GM12878 (cell line): ENCODE results near the gene SMPX. TPM values are rescaled to one million over a fixed set of nuclear protein-coding genes. Genes with fewer than 3 reads are reported as not detected.

Source experiments
- ATAC-seq: fragments of 200-7000 bp; cut with Tn5 transposase; 3 replicates; pipeline ENCODE4 v1.9.1; 2020; ENCODE audit warnings: mild to moderate bottlenecking, moderate library complexity
- BruUV-seq: library from RNA; stranded (reverse); fragments of 400-500 nt; replicated peaks from 2 replicates; lab custom pipeline; 2021; lab: Mats Ljungman, UMichigan
- CTCF ChIA-PET: fragments of 300-600 bp; sonication (Branson Sonifier 250); formaldehyde crosslinking; extraction: SDS; loops from one replicate; lab custom pipeline; 2021; ENCODE audit warnings: inconsistent platforms; lab: Yijun Ruan, JAX
- POLR2A ChIA-PET: fragments of 350-600 bp; formaldehyde crosslinking; extraction: SDS; loops from one replicate; lab custom pipeline; 2021; ENCODE audit warnings: inconsistent platforms; lab: Charles Lee
- RAD21 ChIA-PET: fragments of 300-600 bp; sonication (Branson Sonifier 250); formaldehyde crosslinking; loops from one replicate; lab custom pipeline; 2023; ENCODE audit warnings: antibody characterized with exemption; ENCODE audit not compliant: unreplicated experiment; lab: Charles Lee
- SMC1A ChIA-PET: fragments of 300-600 bp; sonication (Branson Sonifier 250); formaldehyde crosslinking; loops from one replicate; lab custom pipeline; 2023; ENCODE audit not compliant: unreplicated experiment, uncharacterized antibody; lab: Charles Lee
- DNase-seq: peaks from one replicate; pipeline ENCODE4 v3.0.0-alpha.2; 2011; ENCODE audit warnings: low read depth, low spot score
- FAIRE-seq: peaks from 3 replicates; lab custom pipeline; 2011; peaks lifted over from hg19 to GRCh38; lab: Jason Lieb, UNC
- H2AFZ ChIP-seq: 2 replicates; pipeline ENCODE4 v1.6.0; 2011; ENCODE audit warnings: low read depth, low read length, control low read depth; ENCODE audit not compliant: control insufficient read depth
- H3K27ac ChIP-seq: 2 replicates; pipeline ENCODE4 v1.5.1; 2011; ENCODE audit warnings: control low read depth; ENCODE audit not compliant: control insufficient read depth, insufficient read depth
- H3K27me3 ChIP-seq, 2 experiments: replicated peaks in 1 of 2; 2 replicates each; pipeline versions ENCODE4 v1.6.0 to v1.6.1; 2011; ENCODE audit warnings: low read length in 1 of 2; ENCODE audit not compliant: control insufficient read depth in 2 of 2, insufficient read depth in 2 of 2
- H3K36me3 ChIP-seq, 2 experiments: 2 replicates each; pipeline ENCODE4 v1.5.1; 2011; ENCODE audit warnings: low read length in 1 of 2; ENCODE audit not compliant: control insufficient read depth in 2 of 2, insufficient read depth in 2 of 2
- H3K4me1 ChIP-seq: 2 replicates; pipeline ENCODE4 v1.6.1; 2011; ENCODE audit warnings: mild to moderate bottlenecking, low read length, moderate library complexity, mixed read lengths; ENCODE audit not compliant: control insufficient read depth, insufficient read depth
- H3K4me2 ChIP-seq: 2 replicates; pipeline ENCODE4 v1.6.0; 2011; ENCODE audit warnings: control low read depth; ENCODE audit not compliant: control insufficient read depth, insufficient read depth
- H3K4me3 ChIP-seq: fragments of 200-600 bp; sonication (generic); 2 replicates; pipeline ENCODE4 v1.5.1; 2016
- H3K79me2 ChIP-seq: 2 replicates; pipeline ENCODE4 v1.6.0; 2011; ENCODE audit warnings: low read length; ENCODE audit not compliant: control insufficient read depth, insufficient read depth
- H3K9ac ChIP-seq: 2 replicates; pipeline ENCODE4 v1.8.0; 2011; ENCODE audit warnings: low read length, control low read depth, mixed read lengths; ENCODE audit not compliant: control insufficient read depth, insufficient read depth
- H3K9me3 ChIP-seq: replicated peaks from 3 replicates; pipeline ENCODE4 v1.5.1; 2011; ENCODE audit warnings: mild to moderate bottlenecking, low read length; ENCODE audit not compliant: control insufficient read depth, insufficient read depth
- H4K20me1 ChIP-seq: 2 replicates; pipeline ENCODE4 v1.6.0; 2011; ENCODE audit not compliant: control insufficient read depth, insufficient read depth
- ATF2 ChIP-seq: IDR thresholded peaks from 2 replicates; pipeline ENCODE4 v1.6.1; 2012; ENCODE audit warnings: low read length, inconsistent platforms
- ATF3 ChIP-seq: IDR thresholded peaks from 2 replicates; pipeline ENCODE4 v1.6.1; 2011; ENCODE audit warnings: low read depth, mild to moderate bottlenecking, low read length, moderate library complexity, borderline replicate concordance; ENCODE audit errors: extremely low read depth
- EP300 ChIP-seq, 2 experiments: fragments of 150-350 bp in 1 of 2; IDR thresholded peaks; 2 replicates each; pipeline ENCODE4 v1.6.1; 2011 to 2012; ENCODE audit warnings: low read depth in 2 of 2, low read length in 2 of 2, borderline replicate concordance in 1 of 2, improper control_type of control experiment in 1 of 2, inconsistent platforms in 1 of 2; ENCODE audit not compliant: control insufficient read depth in 1 of 2
- HSF1 ChIP-seq: fragments of 150-350 bp; IDR thresholded peaks from 2 replicates; pipeline ENCODE4 v1.6.1; 2014; ENCODE audit warnings: mild to moderate bottlenecking, low read depth, low read length
- IRF5 ChIP-seq: fragments of 450-650 bp; IDR thresholded peaks from 2 replicates; pipeline ENCODE4 v1.6.1; 2017; ENCODE audit warnings: borderline replicate concordance
- NBN ChIP-seq: fragments of 450-650 bp; IDR thresholded peaks from 2 replicates; pipeline ENCODE4 v1.6.1; 2016
- PML ChIP-seq: IDR thresholded peaks from 2 replicates; pipeline ENCODE4 v1.6.1; 2012; ENCODE audit warnings: low read length, inconsistent platforms
- POLR2A ChIP-seq: IDR thresholded peaks from 2 replicates; pipeline ENCODE4 v1.6.1; 2011; ENCODE audit warnings: low read depth, mild to moderate bottlenecking, low read length
- RELA ChIP-seq: fragments of 450-650 bp; IDR thresholded peaks from 2 replicates; pipeline ENCODE4 v1.8.0; 2014; ENCODE audit warnings: borderline replicate concordance; ENCODE audit not compliant: partially characterized antibody
- SUPT20H ChIP-seq: IDR thresholded peaks from 2 replicates; pipeline ENCODE4 v1.6.1; 2011; ENCODE audit warnings: low read depth, mild to moderate bottlenecking, low read length, moderate library complexity, borderline replicate concordance; ENCODE audit not compliant: control insufficient read depth
- WRNIP1 ChIP-seq: IDR thresholded peaks from 2 replicates; pipeline ENCODE4 v1.6.1; 2011; ENCODE audit warnings: low read depth, low read length, improper control_type of control experiment, borderline replicate concordance
- ZBTB11 ChIP-seq: fragments of 450-650 bp; formaldehyde crosslinking; IDR thresholded peaks from 2 replicates; pipeline ENCODE4 v1.5.0; 2022; ENCODE audit warnings: mild to moderate bottlenecking, missing genetic modification characterization
- ZNF622 ChIP-seq: fragments of 450-650 bp; IDR thresholded peaks from 2 replicates; pipeline ENCODE4 v1.6.1; 2017; ENCODE audit warnings: mild to moderate bottlenecking, inconsistent platforms
- WGBS: methylation state at CpG from one replicate; pipeline ENCODE4 v1.1.6; 2016; ENCODE audit warnings: low lambda C conversion rate; ENCODE audit not compliant: insufficient replicate concordance, insufficient coverage; ENCODE audit errors: missing lambda C conversion rate; 5-methylcytosine and 5-hydroxymethylcytosine counted together
- in situ Hi-C: fragments of 300-500 bp; cut with MboI; formaldehyde crosslinking; loops from 9 replicates; pipeline ENCODE4 v1.14.3; 2018; ENCODE audit warnings: mixed read lengths
- intact Hi-C: fragments of 100-400 bp; cut with micrococcal nuclease; formaldehyde crosslinking; loops from one replicate; pipeline ENCODE4 v1.14.2; 2022; ENCODE audit not compliant: unreplicated experiment
- polyA plus RNA-seq, 11 experiments: library from polyadenylated mRNA; depleted of rRNA in 4 of 11; unstranded in 6 of 11; stranded (reverse) in 5 of 11; fragments of >200 nt; fragmentation: Nextera tagmentation in 4 of 11; fragmentation: Illumina TruSeq in 1 of 11; extraction: Ambion mirVana in 4 of 11; extraction: Trizol in 1 of 11; gene quantifications; 1 replicate in 1 of 11; 2 replicates in 10 of 11; pipeline versions ENCODE4 v1.2.1 to v1.2.3, GENCODE V29; 2011 to 2016; ENCODE audit warnings: inconsistent platforms in 2 of 11, missing spikeins in 2 of 11, low read depth in 1 of 11
- total RNA-seq, 4 experiments: library from RNA; depleted of rRNA in 3 of 4; stranded (reverse); fragments of >200 nt in 3 of 4; fragmentation: Illumina TruSeq in 1 of 4; extraction: Trizol in 1 of 4; gene quantifications; 2 replicates each; pipeline versions ENCODE4 v1.2.1 to v1.2.3, GENCODE V29; 2013 to 2021

The SMPX gene
- total and polyA plus RNA-seq, 10 of the 15 experiments (the other 5 are each of a cell fraction or from before 2014, with no cell fraction given) = 0.08 to 0.09 TPM; not detected in 8

DNA sequence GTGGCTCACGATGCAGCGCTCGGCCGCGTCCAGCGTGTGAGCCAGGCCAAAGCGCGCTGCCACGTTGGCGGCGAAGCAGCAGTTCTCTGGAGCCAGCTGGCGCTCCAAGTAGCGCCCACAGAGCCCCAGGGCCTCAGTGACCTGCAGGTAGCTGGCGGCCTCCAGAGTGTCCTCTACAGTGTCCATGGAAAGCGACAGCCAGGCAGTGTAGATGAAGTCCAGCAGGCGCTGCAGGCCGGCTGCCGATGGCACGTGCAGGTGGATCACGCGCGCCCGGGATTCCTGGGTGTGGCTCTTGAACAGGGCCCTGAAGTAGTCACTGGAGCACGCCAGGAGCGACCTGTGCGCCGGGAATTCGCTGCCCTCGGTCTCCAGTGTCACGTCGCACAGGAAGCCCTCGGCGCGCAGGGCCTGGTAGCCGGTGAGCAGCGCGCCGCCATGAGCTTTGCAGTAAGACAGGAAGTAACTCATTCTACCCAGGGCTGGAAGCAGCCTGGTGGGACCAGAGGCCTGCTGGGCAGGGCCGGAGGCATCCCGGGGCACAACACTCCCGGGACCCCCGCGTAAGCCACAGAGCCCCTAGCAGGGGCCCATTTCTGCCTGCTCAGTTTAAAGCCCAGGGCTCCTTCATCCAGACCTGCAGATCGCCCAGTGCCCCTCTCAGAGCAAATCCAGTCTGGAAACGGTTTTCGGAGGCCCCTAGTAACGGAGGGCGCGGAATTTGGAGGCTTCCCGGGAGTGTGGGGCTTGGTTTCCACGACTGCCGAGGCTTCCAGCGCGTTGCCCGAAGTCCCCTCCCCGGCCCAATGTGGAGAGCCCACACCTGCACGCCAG is 100.4 kb downstream of the SMPX start:
- no peaks in the 10 kb centered on the region; the same call in 2 of the 3 replicates for H3K9me3 ChIP-seq
- ChIA-PET POLR2A (no interaction called here), RAD21 (no interaction called here), SMC1A (no interaction called here), CTCF (no interaction called here)
- H3K4me3 ChIP-seq = no peak overlapping the region
- FAIRE-seq (no peak), DNase-seq (no peak), ATAC-seq (no peak)
- H3K79me2 ChIP-seq = no peaks in the 10 kb centered on the region
- H3K4me2 ChIP-seq = no peak overlapping the region
- H3K36me3 ChIP-seq = no peaks in the 10 kb centered on the region
- in situ Hi-C loops = no loop called here
- no peak overlapping the region for H3K9ac ChIP-seq
- no peaks in the 10 kb centered on the region for H4K20me1 ChIP-seq
- WGBS = 77% methylated on average over 55 of the region's 57 CpGs
- intact Hi-C loops = no loop called here
- no peaks in the 10 kb centered on the region for H3K27me3 ChIP-seq
- H3K27ac ChIP-seq = no peak overlapping the region
- no peak overlapping the region for H2AFZ ChIP-seq
- H3K4me1 ChIP-seq = no peaks in the 10 kb centered on the region
- no TSS peak for BruUV-seq
- no peak for TF ChIP-seq RELA
- no peak for TF ChIP-seq ZNF622
- no peak for TF ChIP-seq WRNIP1
- TF ChIP-seq ATF3 = no peak
- no peak for TF ChIP-seq ZBTB11 (CRISPR knock-in tag)
- no peak for TF ChIP-seq NBN
- no peak for TF ChIP-seq PML
- no peak for TF ChIP-seq IRF5
- no peak for TF ChIP-seq EP300 (IDR thresholded peaks at IDR 0.05; ENCODE audit: borderline replicate concordance in 1 of 2, control insufficient read depth in 1 of 2, low read depth in 2 of 2, low read length in 2 of 2)
- TF ChIP-seq HSF1 = no peak
- TF ChIP-seq SUPT20H = no peak
- no peak for TF ChIP-seq ATF2
- TF ChIP-seq POLR2A = no peak
